Measurements from ENCODE around the gene ARSK. TPM values are rescaled to one million over a fixed set of nuclear protein-coding genes. Genes with fewer than 3 reads are reported as not detected.

ARSK gene
- total RNA-seq, 4 donors from 2014 or later, result 2.0 to 4.9 (median 3.6) TPM

DNA sequence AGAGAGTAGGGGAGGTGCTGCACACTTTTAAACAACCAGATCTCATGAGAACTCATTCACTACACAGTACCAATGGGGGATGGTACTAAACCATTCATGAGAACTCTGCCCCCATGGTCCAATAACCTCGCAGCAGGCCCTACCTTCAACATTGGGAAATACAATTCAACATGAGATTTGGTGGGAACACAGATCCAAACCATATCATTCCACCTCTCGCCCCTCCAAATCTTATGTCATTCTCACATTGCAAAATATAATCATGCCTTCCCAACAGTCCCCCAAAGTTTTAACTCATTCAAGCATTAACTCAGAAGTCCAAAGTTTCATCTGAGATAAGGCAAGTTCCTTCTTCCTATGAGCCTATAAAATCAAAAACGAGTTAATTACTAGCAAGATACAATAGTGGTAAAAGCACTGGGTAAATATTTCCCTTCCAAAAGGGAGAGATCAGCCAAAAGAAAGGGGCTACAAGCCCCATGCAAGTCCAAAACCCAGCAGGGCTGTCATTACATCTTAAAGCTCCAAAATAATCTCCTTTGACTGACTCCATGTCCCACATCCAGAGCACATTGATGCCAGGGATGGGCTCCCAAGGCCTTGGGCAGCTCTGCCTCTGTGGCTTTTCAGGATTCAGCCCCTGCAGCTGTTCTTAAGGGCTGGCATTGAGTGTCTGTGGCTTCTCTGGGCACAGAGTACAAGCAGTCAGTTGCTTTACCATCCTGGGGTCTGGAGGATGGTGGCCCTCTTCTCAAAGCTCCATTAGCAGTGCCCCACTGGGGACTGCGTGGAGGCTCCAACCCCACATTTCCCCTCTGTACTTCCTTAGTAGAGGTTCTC lies 73.3 kb downstream of the ARSK start:
- peaks cover 0 to 10% (median 5%) of the 10 kb centered on the region in 3 donors for H3K4me1 ChIP-seq
- no peaks in the 10 kb centered on the region for H3K36me3 ChIP-seq
- intact Hi-C loops (cut with DNase I), result no loop called here
- H3K27me3 ChIP-seq, result no peaks in the 10 kb centered on the region
- no peaks in the 10 kb centered on the region for H3K9me3 ChIP-seq
- no peak overlapping the region for H3K27ac ChIP-seq
- no peak for DNase-seq
- TF ChIP-seq, protein P1, sequence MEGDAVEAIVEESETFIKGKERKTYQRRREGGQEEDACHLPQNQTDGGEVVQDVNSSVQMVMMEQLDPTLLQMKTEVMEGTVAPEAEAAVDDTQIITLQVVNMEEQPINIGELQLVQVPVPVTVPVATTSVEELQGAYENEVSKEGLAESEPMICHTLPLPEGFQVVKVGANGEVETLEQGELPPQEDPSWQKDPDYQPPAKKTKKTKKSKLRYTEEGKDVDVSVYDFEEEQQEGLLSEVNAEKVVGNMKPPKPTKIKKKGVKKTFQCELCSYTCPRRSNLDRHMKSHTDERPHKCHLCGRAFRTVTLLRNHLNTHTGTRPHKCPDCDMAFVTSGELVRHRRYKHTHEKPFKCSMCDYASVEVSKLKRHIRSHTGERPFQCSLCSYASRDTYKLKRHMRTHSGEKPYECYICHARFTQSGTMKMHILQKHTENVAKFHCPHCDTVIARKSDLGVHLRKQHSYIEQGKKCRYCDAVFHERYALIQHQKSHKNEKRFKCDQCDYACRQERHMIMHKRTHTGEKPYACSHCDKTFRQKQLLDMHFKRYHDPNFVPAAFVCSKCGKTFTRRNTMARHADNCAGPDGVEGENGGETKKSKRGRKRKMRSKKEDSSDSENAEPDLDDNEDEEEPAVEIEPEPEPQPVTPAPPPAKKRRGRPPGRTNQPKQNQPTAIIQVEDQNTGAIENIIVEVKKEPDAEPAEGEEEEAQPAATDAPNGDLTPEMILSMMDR (IDR thresholded peaks at IDR 0.05), result no peak
- no peak for TF ChIP-seq POLR2A (IDR thresholded peaks at IDR 0.05)
- no peak overlapping the region for H3K4me3 ChIP-seq
- 69 to 92% methylated on average over 2 to 4 of the region's 4 CpGs for WGBS, 2 donors

- TF ChIP-seq, protein P1 (IDR thresholded peaks at IDR 0.05), result no peak
- TF ChIP-seq POLR2A (IDR thresholded peaks at IDR 0.05), result no peak
- intact Hi-C loops (cut with DNase I), result no loop called here
Observed at GRCh38 chr5:95628933-95629332, 74.0 kb downstream of the ARSK start.

DNA sequence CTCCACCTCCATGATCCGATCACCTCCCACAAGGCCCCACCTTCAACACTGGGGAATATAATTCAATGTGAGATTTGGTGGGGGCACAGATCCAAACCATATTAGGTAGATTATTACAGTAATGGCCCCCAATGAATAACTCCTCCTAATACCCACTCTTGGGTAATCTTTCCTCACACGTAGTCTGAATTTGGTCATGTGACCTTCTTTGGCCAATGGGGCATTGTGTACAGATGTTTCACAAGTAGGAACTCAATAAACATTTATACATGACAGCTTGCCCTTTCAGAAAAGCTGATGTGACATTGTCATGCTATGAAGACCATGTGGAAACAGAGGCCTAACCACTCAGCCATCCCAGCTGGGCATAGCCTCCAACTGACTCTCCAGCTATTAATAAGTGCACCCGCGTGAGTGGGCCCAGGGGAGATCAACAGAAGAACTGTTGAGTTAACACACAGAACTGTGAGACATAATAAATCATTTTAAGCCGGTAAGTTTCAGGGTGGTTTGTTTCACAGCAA lies 75.6 kb downstream of the ARSK start:
- intact Hi-C loops (cut with DNase I), result no loop called here
- H3K36me3 ChIP-seq, result no peaks in the 10 kb centered on the region
- DNase-seq, result no peak
- H3K27me3 ChIP-seq, result peaks cover 0 to 6% (median 0%) of the 10 kb centered on the region in 4 donors
- H3K9me3 ChIP-seq, result no peaks in the 10 kb centered on the region
- 90 to 91% methylated on average over 5 of the region's 5 CpGs for WGBS, 2 donors
- TF ChIP-seq POLR2A (IDR thresholded peaks at IDR 0.05), result no peak
- TF ChIP-seq, protein P1 (IDR thresholded peaks at IDR 0.05), result no peak
- H3K4me3 ChIP-seq, result no peak overlapping the region
- H3K27ac ChIP-seq, result no peak overlapping the region
- peaks cover 0 to 10% (median 5%) of the 10 kb centered on the region in 3 donors for H3K4me1 ChIP-seq

More at GRCh38 chr5:95628933-95629332, 74.0 kb downstream of the ARSK start:
- DNase-seq, result no peak
- Histone ChIP-seq H3K36me3 (no peaks in the 10 kb centered on the region), H3K4me3 (no peak overlapping the region), H3K4me1 (peaks cover 0 to 10% (median 5%) of the 10 kb centered on the region in 3 donors), H3K27me3 (no peaks in the 10 kb centered on the region), H3K9me3 (no peaks in the 10 kb centered on the region), H3K27ac (no peak overlapping the region)
- WGBS, 2 donors, result 75 to 80% methylated on average over 1 of the region's 1 CpG

DNA sequence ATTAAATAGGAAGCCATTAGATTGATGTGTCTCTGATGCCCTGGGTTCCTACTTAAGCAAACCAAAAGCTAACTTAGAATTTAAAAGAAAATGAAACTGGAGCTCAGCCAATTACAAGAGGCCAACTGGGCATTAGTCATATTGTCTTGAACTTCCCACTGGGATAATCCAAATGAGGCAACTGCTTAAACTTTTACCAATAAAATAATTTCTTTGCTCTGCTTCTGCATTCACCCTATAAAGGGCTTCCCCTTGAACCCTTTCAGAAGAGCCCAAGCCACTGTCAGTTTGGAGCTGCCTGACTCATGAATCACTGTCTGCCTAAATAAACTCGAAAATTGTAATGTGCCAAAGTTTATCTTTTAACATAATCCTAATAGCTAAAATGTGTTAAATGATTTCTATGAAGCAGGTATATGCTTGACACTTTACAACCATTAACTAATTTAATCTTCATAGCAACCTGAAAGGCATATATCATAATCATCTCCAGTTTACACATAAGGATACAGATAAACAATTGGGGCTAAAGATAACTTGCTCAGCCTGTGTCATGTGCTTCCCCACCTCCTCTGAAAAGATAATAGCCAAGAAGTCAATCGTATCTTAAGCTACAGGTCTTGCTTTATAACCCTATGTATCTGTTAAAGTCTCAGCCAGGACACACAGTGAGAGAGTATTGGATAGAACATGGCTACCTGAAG lies 76.5 kb downstream of the ARSK start:
- H3K27me3 ChIP-seq, result peaks cover 0 to 6% (median 0%) of the 10 kb centered on the region in 4 donors
- no peaks in the 10 kb centered on the region for H3K36me3 ChIP-seq
- intact Hi-C loops (cut with DNase I), result no loop called here
- H3K4me1 ChIP-seq, result peaks cover 0 to 10% (median 5%) of the 10 kb centered on the region in 3 donors
- TF ChIP-seq, protein P1 (IDR thresholded peaks at IDR 0.05), result no peak
- no peak for TF ChIP-seq POLR2A (IDR thresholded peaks at IDR 0.05)
- H3K4me3 ChIP-seq, result no peak overlapping the region
- no peaks in the 10 kb centered on the region for H3K9me3 ChIP-seq
- no peak for DNase-seq
- no peak overlapping the region for H3K27ac ChIP-seq
- WGBS, 2 donors, result 19 to 36% methylated on average over 2 of the region's 2 CpGs
